K562 (cell line): Measurements from ENCODE around the gene GARIN5B. TPM values are rescaled to one million over a fixed set of nuclear protein-coding genes. Genes with fewer than 3 reads are reported as not detected.

Experiments used
- ATAC-seq: fragments of 200-7000 bp; cut with Tn5 transposase; 3 replicates; pipeline ENCODE4 v1.9.1; 2020; ENCODE audit warnings: moderate library complexity
- BruUV-seq: library from RNA; stranded (reverse); fragments of 400-500 nt; replicated peaks from 2 replicates; lab custom pipeline; 2021; lab: Mats Ljungman, UMichigan
- CTCF ChIA-PET: fragments of 300-600 bp; formaldehyde crosslinking; extraction: SDS; loops from one replicate; lab custom pipeline; 2021; ENCODE audit warnings: low intra/inter-chr PET ratio; lab: Yijun Ruan, JAX
- POLR2A ChIA-PET: fragments of 300-600, 350-650 bp; sonication (Branson Sonifier 250); formaldehyde crosslinking; extraction: SDS; loops from one replicate; lab custom pipeline; 2021; ENCODE audit warnings: antibody characterized with exemption, inconsistent platforms; lab: Yijun Ruan, JAX
- DNase-seq, 4 experiments: peaks; one replicate each; pipeline versions ENCODE4 v3.0.0 to v3.0.0-alpha.2; 2011 to 2018; ENCODE audit warnings: low spot score in 3 of 4, mixed read lengths in 3 of 4; ENCODE audit errors: extremely low read depth in 1 of 4
- FAIRE-seq: peaks from 2 replicates; lab custom pipeline; 2011; peaks lifted over from hg19 to GRCh38; lab: Jason Lieb, UNC
- H2AFZ ChIP-seq: 2 replicates; pipeline ENCODE4 v1.6.0; 2011; ENCODE audit warnings: low read depth, low read length, control low read depth, inconsistent platforms
- H3K27ac ChIP-seq: fragments of 200-600 bp; 3 replicates; pipeline ENCODE4 v1.8.0; 2011; ENCODE audit warnings: low read depth, mild to moderate bottlenecking, control low read depth, inconsistent platforms, low read length, moderate library complexity, mixed read lengths; ENCODE audit errors: extremely low read depth
- H3K27me3 ChIP-seq, 2 experiments: fragments of 300-600 bp in 1 of 2; 2 replicates in 1 of 2; 3 replicates in 1 of 2; pipeline versions ENCODE4 v1.6.0 to v1.8.0; 2011; ENCODE audit warnings: inconsistent platforms in 2 of 2, low read length in 2 of 2, mild to moderate bottlenecking in 1 of 2, mixed read lengths in 1 of 2, moderate library complexity in 1 of 2; ENCODE audit not compliant: control insufficient read depth in 2 of 2, insufficient read depth in 2 of 2
- H3K36me3 ChIP-seq: fragments of 300-600 bp; 3 replicates; pipeline ENCODE4 v1.8.0; 2011; ENCODE audit warnings: mild to moderate bottlenecking, low read length, inconsistent platforms; ENCODE audit not compliant: control insufficient read depth, insufficient read depth
- H3K4me1 ChIP-seq, 2 experiments: fragments of 200-600 bp in 1 of 2; replicated peaks in 1 of 2; 2 replicates in 1 of 2; 3 replicates in 1 of 2; pipeline versions ENCODE4 v1.5.1 to v1.8.0; 2011; ENCODE audit warnings: inconsistent platforms in 2 of 2, low read length in 2 of 2, mild to moderate bottlenecking in 1 of 2, mixed read lengths in 1 of 2, moderate library complexity in 1 of 2; ENCODE audit not compliant: control insufficient read depth in 2 of 2, insufficient read depth in 2 of 2
- H3K4me2 ChIP-seq: 2 replicates; pipeline ENCODE4 v1.6.1; 2011; ENCODE audit warnings: low read length, control low read depth, inconsistent platforms, mixed read lengths; ENCODE audit not compliant: insufficient read depth
- H3K4me3 ChIP-seq: fragments of 200-600 bp; sonication (generic), shearing (Covaris generic); 2 replicates; pipeline ENCODE4 v1.5.1; 2016; ENCODE audit warnings: control low read depth, inconsistent platforms
- H3K79me2 ChIP-seq: fragments of 200-600 bp; 3 replicates; pipeline ENCODE4 v1.8.0; 2011; ENCODE audit warnings: low read length, inconsistent platforms; ENCODE audit not compliant: control insufficient read depth, insufficient read depth
- H3K9ac ChIP-seq, 2 experiments: 2 replicates each; pipeline versions ENCODE4 v1.6.0 to v1.6.1; 2011; ENCODE audit warnings: low read depth in 2 of 2, low read length in 2 of 2, control low read depth in 1 of 2, inconsistent platforms in 1 of 2, mild to moderate bottlenecking in 1 of 2, mixed read lengths in 1 of 2; ENCODE audit not compliant: insufficient read depth in 1 of 2
- H3K9me1 ChIP-seq: one replicate; pipeline ENCODE4 v1.6.0; 2011; ENCODE audit warnings: inconsistent platforms, mild to moderate bottlenecking, low read length, moderate library complexity; ENCODE audit not compliant: control insufficient read depth, insufficient read depth
- H3K9me3 ChIP-seq: replicated peaks from 2 replicates; pipeline ENCODE4 v1.5.1; 2011; ENCODE audit warnings: low read depth, low read length, inconsistent platforms; ENCODE audit not compliant: control insufficient read depth, insufficient read depth
- H4K20me1 ChIP-seq: replicated peaks from 2 replicates; pipeline ENCODE4 v1.6.1; 2011; ENCODE audit warnings: low read length, inconsistent platforms, mixed read lengths; ENCODE audit not compliant: control insufficient read depth, insufficient read depth
- ARID1B ChIP-seq: fragments of 450-650 bp; IDR thresholded peaks from 2 replicates; pipeline ENCODE4 v1.6.1; 2016; ENCODE audit warnings: antibody characterized with exemption, mild to moderate bottlenecking, inconsistent platforms
- FOXK1 ChIP-seq: sonication (generic); formaldehyde crosslinking; IDR thresholded peaks from 2 replicates; pipeline ENCODE4 v1.8.0; 2022; ENCODE audit warnings: missing genetic modification reagents, mild to moderate bottlenecking, borderline replicate concordance
- FOXP1 ChIP-seq: sonication (generic); formaldehyde crosslinking; IDR thresholded peaks from 2 replicates; pipeline ENCODE4 v1.8.0; 2022; ENCODE audit warnings: mild to moderate bottlenecking, missing genetic modification reagents
- GABPA ChIP-seq: fragments of 200-800 bp; sonication (Bioruptor generic); conservative IDR thresholded peaks from 2 replicates; pipeline ENCODE4 v1.6.1; 2016; ENCODE audit warnings: low read depth, missing genetic modification characterization, missing compliant biosample characterization
- GATA2 ChIP-seq: sonication (generic); formaldehyde crosslinking; IDR thresholded peaks from 2 replicates; pipeline ENCODE4 v1.4.0; 2020; ENCODE audit warnings: mild to moderate bottlenecking, missing genetic modification reagents
- MEF2A ChIP-seq: IDR thresholded peaks from 2 replicates; pipeline ENCODE4 v1.6.1; 2011; ENCODE audit warnings: low read depth, mild to moderate bottlenecking, low read length, moderate library complexity; ENCODE audit not compliant: control insufficient read depth
- NR2C2 ChIP-seq, 2 experiments: fragments of 200-800 bp in 1 of 2; sonication (Bioruptor generic) in 1 of 2; sonication (generic) in 1 of 2; formaldehyde crosslinking in 1 of 2; IDR thresholded peaks; 2 replicates each; pipeline versions ENCODE4 v1.6.1 to v1.8.0; 2016 to 2022; ENCODE audit warnings: mild to moderate bottlenecking in 1 of 2, missing compliant biosample characterization in 1 of 2, missing genetic modification characterization in 1 of 2, missing genetic modification reagents in 1 of 2
- POLR2AphosphoS2 ChIP-seq: IDR thresholded peaks from 2 replicates; pipeline ENCODE4 v1.6.1; 2012; ENCODE audit warnings: low read length, improper control_type of control experiment
- RCOR1 ChIP-seq, 2 experiments: IDR thresholded peaks; 2 replicates each; pipeline ENCODE4 v1.6.1; 2012; ENCODE audit warnings: low read depth in 2 of 2, low read length in 2 of 2, borderline replicate concordance in 1 of 2, improper control_type of control experiment in 1 of 2
- SIN3B ChIP-seq: fragments of 450-650 bp; IDR thresholded peaks from 2 replicates; pipeline ENCODE4 v1.6.1; 2017; ENCODE audit warnings: low read depth, mild to moderate bottlenecking, moderate library complexity
- SMARCB1 ChIP-seq: IDR thresholded peaks from 2 replicates; pipeline ENCODE4 v1.6.1; 2011; ENCODE audit warnings: improper control_type of control experiment, low read depth; ENCODE audit not compliant: insufficient read length
- SRSF3 ChIP-seq: fragments of 200-400 bp; formaldehyde crosslinking; IDR thresholded peaks from 2 replicates; pipeline ENCODE4 v1.6.1; 2016; ENCODE audit warnings: mild to moderate bottlenecking, low read length, moderate library complexity; ENCODE audit not compliant: insufficient read depth
- TBP ChIP-seq: optimal IDR thresholded peaks from 2 replicates; pipeline ENCODE3; 2011; ENCODE audit warnings: low read depth, low read length, improper control_type of control experiment
- TEAD1 ChIP-seq, 2 experiments: fragments of 450-650 bp in 1 of 2; sonication (generic) in 1 of 2; formaldehyde crosslinking; IDR thresholded peaks; 2 replicates each; pipeline versions ENCODE4 v1.4.0 to v1.8.0; 2020 to 2022; ENCODE audit warnings: mild to moderate bottlenecking in 2 of 2, missing genetic modification reagents in 1 of 2
- THRB ChIP-seq: fragments of 450-650 bp; formaldehyde crosslinking; conservative IDR thresholded peaks from 2 replicates; pipeline ENCODE4 v1.4.0; 2022; ENCODE audit warnings: mild to moderate bottlenecking, missing genetic modification characterization
- ZC3H4 ChIP-seq: sonication (generic); formaldehyde crosslinking; IDR thresholded peaks from 2 replicates; pipeline ENCODE4 v1.9.0; 2021; ENCODE audit warnings: missing genetic modification reagents, borderline replicate concordance
- ZNF143 ChIP-seq: sonication (generic); formaldehyde crosslinking; IDR thresholded peaks from 2 replicates; pipeline ENCODE4 v1.9.0; 2022; ENCODE audit warnings: mild to moderate bottlenecking, missing genetic modification reagents
- ZNF263 ChIP-seq: sonication (generic); formaldehyde crosslinking; IDR thresholded peaks from 2 replicates; pipeline ENCODE4 v1.8.0; 2022; ENCODE audit warnings: mild to moderate bottlenecking, missing genetic modification reagents, borderline replicate concordance
- ZNF384 ChIP-seq: IDR thresholded peaks from 2 replicates; pipeline ENCODE4 v1.6.1; 2012; ENCODE audit warnings: low read depth, low read length, improper control_type of control experiment
- ZNF699 ChIP-seq: fragments of 250-450 bp; sonication (Bioruptor Pico); IDR thresholded peaks from 2 replicates; pipeline ENCODE4 v1.8.0; 2021; ENCODE audit warnings: mild to moderate bottlenecking, moderate library complexity; ENCODE audit not compliant: insufficient replicate concordance
- WGBS: fragments of 100-300 bp; shearing (Covaris generic); methylation state at CpG from one replicate; pipeline ENCODE4 v1.1.6; 2016; ENCODE audit warnings: low coverage, mixed read lengths; ENCODE audit not compliant: insufficient coverage; ENCODE audit errors: missing lambda C conversion rate; 5-methylcytosine and 5-hydroxymethylcytosine counted together
- in situ Hi-C: fragments of 300-500 bp; cut with MboI; formaldehyde crosslinking; loops from 4 replicates; pipeline ENCODE4 v1.15.0; 2018; ENCODE audit warnings: inconsistent platforms, mixed read lengths
- intact Hi-C: fragments of 100-400 bp; cut with micrococcal nuclease; formaldehyde crosslinking; loops from 2 replicates; pipeline ENCODE4 v1.14.2; 2022
- polyA plus RNA-seq, 8 experiments: library from polyadenylated mRNA; depleted of rRNA in 4 of 8; stranded (reverse) in 5 of 8; unstranded in 3 of 8; fragments of >200 nt; fragmentation: Nextera tagmentation in 2 of 8; fragmentation: Illumina TruSeq in 1 of 8; extraction: Ambion mirVana in 2 of 8; extraction: Trizol in 1 of 8; gene quantifications; 2 replicates each; pipeline versions ENCODE4 v1.2.1 to v1.2.3, GENCODE V29; 2011 to 2014; ENCODE audit warnings: inconsistent platforms in 1 of 8, missing spikeins in 1 of 8
- total RNA-seq, 7 experiments: library from RNA; depleted of rRNA in 6 of 7; stranded (reverse); fragments of >200 nt in 6 of 7; fragmentation: Illumina TruSeq in 2 of 7; extraction: Trizol in 2 of 7; gene quantifications; 2 replicates each; pipeline versions ENCODE4 v1.2.1 to v1.2.3, GENCODE V29; 2011 to 2021; ENCODE audit warnings: low replicate concordance in 1 of 7

Gene GARIN5B
- total and polyA plus RNA-seq, 9 of the 15 experiments (the other 6 are each of a cell fraction or from before 2014, with no cell fraction given), result not detected

GRCh38 chr19:55406091-55406825 is 43.2 kb upstream of the GARIN5B start:
- FAIRE-seq (no peak), ATAC-seq (no peak), DNase-seq (no peak)
- Histone ChIP-seq H3K9me1 (peaks cover 6% of the 10 kb centered on the region), H2AFZ (no peak overlapping the region), H4K20me1 (peaks cover 33% of the 10 kb centered on the region), H3K4me2 (peak overlapping the region; percentile 96), H3K27ac (peak overlapping the region; percentile 100), H3K9me3 (peaks cover 18% of the 10 kb centered on the region), H3K36me3 (peaks cover 53% of the 10 kb centered on the region), H3K79me2 (peaks cover 49% of the 10 kb centered on the region), H3K4me1 (peaks cover 19 to 50% of the 10 kb centered on the region in 2 experiments), H3K9ac (peak overlapping the region; percentile 95 to 99), H3K4me3 (peak overlapping the region; percentile 98), H3K27me3 (no peaks in the 10 kb centered on the region)
- TSS peak; percentile 56 for BruUV-seq
- in situ Hi-C loops, result no loop called here
- ChIA-PET CTCF (no interaction called here), POLR2A (interaction anchor here (0.6 to 6.6 kb wide), 29 partner anchors 8 to 288 kb away, joined by 3 to 195 read pairs (median 3); partner anchors contain the start of genes NAT14, PPP1R12C, PPP6R1 and PTPRH)
- 34% methylated on average over 12 of the region's 14 CpGs for WGBS
- intact Hi-C loops, result no loop called here
- TF ChIP-seq ZNF143 (CRISPR knock-in tag) (peak; percentile 21; the same call in 1 of the 2 replicates), ZNF699 (no peak), SMARCB1 (no peak), SRSF3 (no peak), TBP (no peak), NR2C2 (CRISPR knock-in tag; IDR thresholded peaks at IDR 0.05) (no peak), NR2C2 (tag; IDR thresholded peaks at IDR 0.05) (no peak), ZC3H4 (peak; percentile 45; the same call in 1 of the 2 replicates), ZNF263 (CRISPR knock-in tag) (no peak), POLR2AphosphoS2 (peak; percentile 76; the same call in 1 of the 2 replicates), TEAD1 (CRISPR knock-in tag; IDR thresholded peaks at IDR 0.05) (peak in 1 of 2 experiments; percentile 72; a peak in 2 of 4 replicates), ZNF384 (no peak), GATA2 (CRISPR knock-in tag) (no peak), SIN3B (no peak), THRB (CRISPR knock-in tag) (no peak), FOXK1 (CRISPR knock-in tag) (peak; percentile 13; the same call in 1 of the 2 replicates), FOXP1 (CRISPR knock-in tag) (0 out of 2 replicates have a peak, but pooled peaks have one; percentile 34), GABPA (tag) (no peak), RCOR1 (IDR thresholded peaks at IDR 0.05; ENCODE audit: borderline replicate concordance in 1 of 2, low read depth in 2 of 2, low read length in 2 of 2) (no peak), MEF2A (no peak), ARID1B (no peak)
